ENCODE results near the gene EFHC1.

DNA sequence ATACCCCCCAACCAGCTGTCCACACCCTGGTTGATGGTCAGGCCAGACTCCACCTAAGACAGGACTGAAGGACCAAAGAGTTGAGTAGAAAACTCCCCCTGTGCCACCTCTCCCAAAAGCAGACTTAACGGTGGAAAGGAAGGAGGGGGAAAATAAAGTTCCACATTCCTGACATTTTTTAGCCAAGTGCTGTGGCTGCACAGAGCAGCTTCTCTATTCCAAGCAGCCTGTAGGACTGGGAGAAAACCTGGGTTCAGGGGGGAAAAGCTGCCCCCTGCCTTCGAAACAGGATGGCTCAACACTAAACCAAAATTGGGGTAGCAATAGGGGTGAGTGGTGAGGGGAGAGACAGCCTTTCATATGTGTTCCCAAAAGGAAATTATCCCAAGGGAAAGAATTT, 153.2 kb downstream of the EFHC1 start:
- TF ChIP-seq, protein P1, sequence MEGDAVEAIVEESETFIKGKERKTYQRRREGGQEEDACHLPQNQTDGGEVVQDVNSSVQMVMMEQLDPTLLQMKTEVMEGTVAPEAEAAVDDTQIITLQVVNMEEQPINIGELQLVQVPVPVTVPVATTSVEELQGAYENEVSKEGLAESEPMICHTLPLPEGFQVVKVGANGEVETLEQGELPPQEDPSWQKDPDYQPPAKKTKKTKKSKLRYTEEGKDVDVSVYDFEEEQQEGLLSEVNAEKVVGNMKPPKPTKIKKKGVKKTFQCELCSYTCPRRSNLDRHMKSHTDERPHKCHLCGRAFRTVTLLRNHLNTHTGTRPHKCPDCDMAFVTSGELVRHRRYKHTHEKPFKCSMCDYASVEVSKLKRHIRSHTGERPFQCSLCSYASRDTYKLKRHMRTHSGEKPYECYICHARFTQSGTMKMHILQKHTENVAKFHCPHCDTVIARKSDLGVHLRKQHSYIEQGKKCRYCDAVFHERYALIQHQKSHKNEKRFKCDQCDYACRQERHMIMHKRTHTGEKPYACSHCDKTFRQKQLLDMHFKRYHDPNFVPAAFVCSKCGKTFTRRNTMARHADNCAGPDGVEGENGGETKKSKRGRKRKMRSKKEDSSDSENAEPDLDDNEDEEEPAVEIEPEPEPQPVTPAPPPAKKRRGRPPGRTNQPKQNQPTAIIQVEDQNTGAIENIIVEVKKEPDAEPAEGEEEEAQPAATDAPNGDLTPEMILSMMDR (IDR thresholded peaks at IDR 0.05; ENCODE audit: insufficient read depth, low read length, poor library complexity, severe bottlenecking), result no peak
- TF ChIP-seq EZH2phosphoT487 (conservative IDR thresholded peaks at IDR 0.05; ENCODE audit: low read length), result no peak
